AG04449 (cell line): Measurements from ENCODE around the gene SNTG2.

Experiments
- CTCF ChIA-PET: fragments of 350-600 bp; formaldehyde crosslinking; extraction: SDS; loops from one replicate; lab custom pipeline; 2021; ENCODE audit warnings: antibody characterized with exemption; lab: Yijun Ruan, JAX
- POLR2A ChIA-PET: fragments of 400-600, 350-600 bp; formaldehyde crosslinking; extraction: SDS; loops from one replicate; lab custom pipeline; 2020; ENCODE audit warnings: antibody characterized with exemption, inconsistent platforms; lab: Yijun Ruan, JAX
- DNase-seq: peaks from one replicate; pipeline ENCODE4 v3.0.0-alpha.2; 2010; ENCODE audit warnings: low read depth, low spot score
- H3K4me3 ChIP-seq: 2 replicates; pipeline ENCODE4 v1.5.1; 2011; ENCODE audit warnings: low read depth, mild to moderate bottlenecking, control low read depth, low read length
- TF ChIP-seq, protein P1 (sequence below): IDR thresholded peaks from one replicate; pipeline ENCODE4 v1.5.1; 2011; ENCODE audit warnings: mild to moderate bottlenecking, moderate library complexity, low read length, control low read depth, inconsistent platforms; ENCODE audit not compliant: insufficient read depth; ENCODE audit errors: missing control alignments

The SNTG2 gene

DNA sequence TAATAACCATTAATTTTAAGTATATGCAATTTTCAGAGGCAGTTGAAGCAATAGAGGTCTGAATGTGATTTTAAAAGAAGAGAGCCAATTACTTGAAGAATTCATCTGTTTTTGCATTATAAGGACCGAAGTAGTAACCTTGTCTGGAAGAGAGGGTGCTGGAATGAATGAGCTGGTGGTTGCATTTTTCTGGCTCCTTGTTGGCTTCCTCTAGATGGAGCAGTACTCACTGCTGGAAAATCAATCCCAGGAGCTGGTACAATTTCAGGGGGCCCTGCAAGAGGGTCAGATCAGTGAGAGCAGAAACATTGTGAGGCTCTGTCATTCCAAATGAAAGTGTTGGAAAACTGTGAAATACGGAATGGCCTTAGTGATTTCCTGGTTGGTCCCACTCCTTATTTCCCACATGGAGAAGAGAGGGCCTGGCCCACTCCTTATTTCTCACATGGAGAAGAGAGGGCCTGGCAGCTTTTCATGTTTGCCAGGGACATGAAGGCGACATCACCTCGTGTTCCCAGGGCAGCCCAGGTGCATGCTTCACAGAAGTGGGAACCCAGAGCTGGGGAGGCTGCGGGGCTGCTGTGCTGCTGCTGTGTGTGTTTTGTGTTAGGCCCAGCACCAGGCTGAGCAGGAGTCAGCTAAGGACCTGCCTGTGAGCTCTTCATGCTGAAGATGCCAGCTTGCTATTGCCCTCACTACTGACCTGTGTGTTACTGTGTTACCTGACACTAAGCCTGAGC lies 197.4 kb downstream of the SNTG2 start:
- DNase-seq: no peak
- no peak overlapping the region for H3K4me3 ChIP-seq
- CTCF ChIA-PET: interaction anchor here (0.6 to 2.5 kb wide), 3 partner anchors 11 to 1078 kb away, joined by 3 to 6 read pairs (median 3); no protein-coding TSS in a partner anchor
- TF ChIP-seq, protein P1, sequence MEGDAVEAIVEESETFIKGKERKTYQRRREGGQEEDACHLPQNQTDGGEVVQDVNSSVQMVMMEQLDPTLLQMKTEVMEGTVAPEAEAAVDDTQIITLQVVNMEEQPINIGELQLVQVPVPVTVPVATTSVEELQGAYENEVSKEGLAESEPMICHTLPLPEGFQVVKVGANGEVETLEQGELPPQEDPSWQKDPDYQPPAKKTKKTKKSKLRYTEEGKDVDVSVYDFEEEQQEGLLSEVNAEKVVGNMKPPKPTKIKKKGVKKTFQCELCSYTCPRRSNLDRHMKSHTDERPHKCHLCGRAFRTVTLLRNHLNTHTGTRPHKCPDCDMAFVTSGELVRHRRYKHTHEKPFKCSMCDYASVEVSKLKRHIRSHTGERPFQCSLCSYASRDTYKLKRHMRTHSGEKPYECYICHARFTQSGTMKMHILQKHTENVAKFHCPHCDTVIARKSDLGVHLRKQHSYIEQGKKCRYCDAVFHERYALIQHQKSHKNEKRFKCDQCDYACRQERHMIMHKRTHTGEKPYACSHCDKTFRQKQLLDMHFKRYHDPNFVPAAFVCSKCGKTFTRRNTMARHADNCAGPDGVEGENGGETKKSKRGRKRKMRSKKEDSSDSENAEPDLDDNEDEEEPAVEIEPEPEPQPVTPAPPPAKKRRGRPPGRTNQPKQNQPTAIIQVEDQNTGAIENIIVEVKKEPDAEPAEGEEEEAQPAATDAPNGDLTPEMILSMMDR: no peak
- POLR2A ChIA-PET: no interaction called here

DNA sequence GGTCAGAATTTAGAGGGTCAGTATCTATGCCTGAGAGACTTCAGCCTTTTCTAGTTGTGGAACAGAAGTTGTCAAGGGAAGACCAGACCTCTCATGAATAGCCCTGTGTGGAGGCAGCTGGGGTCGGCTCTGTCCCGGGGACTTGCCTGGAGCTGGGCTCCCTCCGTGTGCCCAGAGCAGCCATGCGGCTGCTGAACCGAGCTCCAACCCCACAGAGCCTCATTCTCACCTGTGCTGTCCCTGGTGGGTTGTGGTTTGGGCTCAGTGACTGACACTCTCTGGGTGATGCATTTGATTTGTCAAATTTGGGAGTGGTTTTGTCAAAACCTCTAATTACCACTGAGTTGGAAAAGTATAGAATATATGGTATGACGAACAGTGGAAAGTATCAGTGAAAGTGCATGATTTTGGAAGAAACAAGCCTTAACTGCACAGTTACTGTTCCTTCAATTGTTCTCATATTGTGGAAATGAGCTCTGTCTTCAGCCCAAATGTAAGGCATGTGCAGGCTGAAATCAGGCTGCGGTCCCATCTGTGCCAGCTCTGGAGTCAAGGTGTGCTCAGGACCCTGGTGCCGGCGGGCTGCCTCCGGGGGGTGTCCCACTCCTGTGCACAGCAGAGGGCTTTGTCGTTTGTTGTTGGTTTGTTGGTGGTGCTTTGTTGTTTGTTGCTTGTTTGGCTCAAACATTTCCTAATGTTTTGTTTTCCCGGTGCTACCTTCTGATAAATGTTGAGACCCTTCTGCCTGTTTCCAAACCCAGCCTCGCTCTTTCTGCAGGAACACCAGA lies 200.3 kb downstream of the SNTG2 start:
- TF ChIP-seq, protein P1: no peak
- CTCF ChIA-PET: interaction anchor here (1.1 kb wide), 1 partner anchor 11 kb away, joined by 6 read pairs; no protein-coding TSS in a partner anchor
- POLR2A ChIA-PET: no interaction called here
- no peak for DNase-seq
- no peak overlapping the region for H3K4me3 ChIP-seq

DNA sequence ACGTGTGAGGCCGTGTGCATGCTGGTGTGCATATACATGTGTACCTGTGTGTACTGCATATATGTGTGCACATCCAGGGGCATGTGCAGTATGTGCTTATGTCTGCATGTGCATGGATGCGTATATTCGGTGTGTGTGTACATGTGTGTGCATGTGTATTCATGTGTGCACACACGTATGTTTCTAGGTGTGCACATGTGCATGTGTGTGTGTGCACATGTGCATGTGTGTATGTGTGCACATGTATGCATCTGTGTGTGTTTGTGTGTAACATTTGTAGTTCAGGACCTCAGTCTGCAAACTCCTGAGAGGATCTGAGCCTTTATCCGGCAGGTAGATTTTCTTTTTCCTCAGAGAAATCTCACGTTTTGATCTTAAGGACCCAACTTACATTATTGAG lies 201.7 kb downstream of the SNTG2 start:
- DNase-seq: no peak
- TF ChIP-seq, protein P1: no peak
- POLR2A ChIA-PET: no interaction called here
- H3K4me3 ChIP-seq: no peak overlapping the region
- CTCF ChIA-PET: no interaction called here

DNA sequence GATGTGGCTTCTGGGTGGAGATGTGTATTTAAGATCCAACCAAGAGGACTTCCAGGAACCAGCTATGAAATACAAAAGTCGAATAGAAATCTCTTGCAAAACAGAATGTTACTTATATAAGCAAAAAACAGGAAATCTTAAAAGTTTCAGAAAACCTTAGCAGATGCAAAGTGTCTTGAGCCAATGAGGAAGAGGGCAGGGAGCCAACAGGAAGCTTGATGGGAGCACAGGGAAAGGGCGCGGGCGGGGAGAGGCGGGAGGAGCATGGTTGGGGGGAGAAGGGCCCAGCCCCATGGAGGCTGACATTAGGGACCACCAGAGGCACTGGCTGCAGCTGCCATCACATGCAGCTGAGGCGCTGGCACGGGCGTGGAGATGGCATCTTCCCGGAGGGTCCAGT lies 203.3 kb downstream of the SNTG2 start:
- TF ChIP-seq, protein P1: no peak
- H3K4me3 ChIP-seq: no peak overlapping the region
- ChIA-PET POLR2A (no interaction called here), CTCF (no interaction called here)
- no peak for DNase-seq

DNA sequence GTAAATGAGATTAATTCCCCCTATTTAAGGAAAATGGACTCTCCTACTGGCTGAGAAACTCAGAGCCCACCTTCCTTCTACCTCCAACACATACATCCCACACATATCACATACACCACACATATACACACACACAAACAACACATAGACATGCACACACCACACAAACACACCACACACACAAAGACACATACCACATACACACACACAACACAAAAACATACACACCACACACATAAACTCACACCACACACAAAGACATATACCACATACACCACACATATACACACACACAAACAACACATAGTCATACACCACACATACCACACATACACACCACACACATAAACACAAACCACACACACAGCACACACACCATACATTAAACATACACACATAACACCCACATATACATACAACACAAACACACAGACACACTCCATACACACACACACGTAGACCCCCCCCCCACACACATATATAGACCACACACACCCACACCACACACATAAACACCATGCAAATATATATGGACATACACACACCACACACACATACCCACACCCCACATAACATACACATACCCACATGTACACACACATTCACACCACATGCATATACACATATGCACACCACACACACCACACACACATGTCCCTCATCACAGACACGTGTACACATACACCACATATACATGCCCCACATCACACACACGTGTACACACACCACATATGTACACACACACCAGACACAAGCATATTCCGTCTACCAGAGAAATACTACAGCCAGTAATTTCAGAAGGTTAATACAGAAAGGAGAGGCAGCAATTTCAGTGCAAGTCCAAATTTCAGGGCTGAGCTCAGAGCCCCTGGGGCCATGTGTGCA lies 204.3 kb downstream of the SNTG2 start:
- H3K4me3 ChIP-seq: no peak overlapping the region
- DNase-seq: no peak
- CTCF ChIA-PET: no interaction called here
- TF ChIP-seq, protein P1: no peak
- POLR2A ChIA-PET: no interaction called here
